Measurements from ENCODE around the gene UGT2A3.

The UGT2A3 gene

GRCh38 chr4:68909385-68909784, 42.2 kb downstream of the UGT2A3 start:
- no peak for DNase-seq

DNA sequence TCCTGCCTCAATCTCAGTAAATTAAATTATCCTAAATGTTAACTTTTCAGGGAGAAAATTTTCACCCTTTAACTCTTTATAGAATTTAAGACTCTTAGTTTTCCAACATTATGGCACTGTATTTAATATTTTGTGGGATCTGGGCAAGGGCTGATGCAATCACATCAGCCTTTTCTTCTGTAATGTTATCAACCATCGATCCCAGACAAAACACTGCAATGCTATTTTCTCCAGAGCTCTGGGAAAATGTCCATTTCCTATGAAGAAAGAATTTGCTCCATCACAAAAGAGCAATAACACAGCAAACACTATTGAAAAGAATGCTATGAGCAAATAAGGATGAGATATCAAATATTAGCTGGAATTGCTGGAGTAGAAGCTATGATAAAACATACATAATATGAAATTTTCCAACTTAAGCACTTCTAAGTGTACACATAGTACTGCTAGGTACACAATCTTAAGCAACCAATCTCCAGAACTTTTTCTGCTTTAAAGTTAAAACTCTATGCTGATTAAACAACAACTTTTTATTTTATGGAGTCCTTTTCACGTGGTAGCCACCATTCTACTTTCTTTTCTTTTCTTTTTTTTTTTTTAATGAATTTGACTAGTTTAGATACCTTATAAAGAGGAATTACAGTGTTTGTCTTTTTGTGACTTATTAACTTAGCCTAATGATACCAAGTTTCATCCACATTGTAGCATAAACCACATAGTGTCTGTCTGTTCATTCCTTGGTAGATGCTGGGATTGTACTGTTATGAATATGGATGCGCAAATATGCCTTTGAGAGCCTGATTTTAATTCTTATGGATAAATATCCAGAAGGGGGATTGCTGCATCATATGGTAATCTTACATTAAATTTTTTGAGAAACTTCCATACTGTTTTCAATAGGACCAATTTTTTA, 43.6 kb downstream of the UGT2A3 start:
- no peak for DNase-seq

DNA sequence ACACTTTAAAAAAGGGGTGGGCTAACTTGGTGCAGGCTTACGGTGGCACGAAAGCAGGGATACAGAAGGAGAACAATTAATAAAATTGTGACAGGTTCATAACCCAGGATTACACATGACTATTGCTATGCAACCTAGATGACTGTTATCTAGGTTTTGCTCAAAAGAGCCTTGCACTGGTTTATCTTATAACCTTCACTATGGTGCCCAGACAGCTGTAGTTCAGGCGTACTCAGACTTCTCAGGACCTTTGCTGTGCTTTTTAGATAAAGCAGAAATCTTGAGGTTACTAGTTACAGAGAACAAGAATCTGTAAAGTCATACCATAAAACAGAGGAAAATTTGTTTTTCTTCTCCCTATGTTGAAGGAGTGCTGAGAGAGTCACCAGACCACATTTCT, 44.4 kb downstream of the UGT2A3 start:
- DNase-seq = no peak

- DNase-seq = no peak
Observed at GRCh38 chr4:68906780-68907137, 44.8 kb downstream of the UGT2A3 start.

DNA sequence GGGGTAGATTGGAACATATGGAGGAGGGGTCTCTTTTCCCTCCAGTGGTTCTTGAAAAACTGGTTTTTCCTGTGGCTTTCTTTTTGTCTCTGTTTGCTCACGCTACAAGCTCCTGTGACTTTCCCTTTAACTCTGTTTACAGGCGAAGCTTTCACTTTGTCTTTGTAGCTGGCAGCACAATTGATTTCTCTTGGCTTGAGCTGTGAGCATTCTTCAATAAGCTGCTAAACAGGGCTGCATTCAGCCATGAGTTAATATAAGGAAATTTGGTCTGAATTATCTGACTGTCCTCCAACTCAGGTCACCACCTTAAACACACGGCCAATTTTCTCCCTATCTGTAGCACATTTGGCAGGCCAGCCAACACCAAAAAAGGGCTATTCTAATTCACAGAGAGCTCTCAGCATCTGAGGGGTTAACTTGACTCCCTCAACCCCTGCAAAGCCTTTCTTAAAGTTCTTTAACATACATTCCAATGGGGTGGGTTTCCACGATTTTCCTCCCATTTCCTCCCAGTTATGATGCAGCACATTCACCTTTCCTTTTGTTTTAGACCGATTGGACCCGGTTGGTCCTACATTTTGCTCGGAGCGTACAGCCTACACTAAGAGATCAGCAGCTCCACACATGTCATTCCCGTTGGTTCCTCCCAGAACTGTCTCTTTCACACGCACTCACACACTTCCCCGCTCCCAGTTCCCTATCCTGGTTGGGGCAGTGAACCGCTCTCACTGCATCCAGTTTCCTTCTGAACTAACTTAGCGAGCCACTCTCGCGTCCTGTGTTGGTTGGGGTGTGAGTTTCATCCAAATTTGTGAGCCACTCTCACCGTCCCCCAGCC, 45.4 kb downstream of the UGT2A3 start:
- DNase-seq = no peak

GRCh38 chr4:68905598-68905938, 46.0 kb downstream of the UGT2A3 start:
- DNase-seq = no peak

- no peak for DNase-seq
Observed at GRCh38 chr4:68904786-68905185, 46.8 kb downstream of the UGT2A3 start.

DNA sequence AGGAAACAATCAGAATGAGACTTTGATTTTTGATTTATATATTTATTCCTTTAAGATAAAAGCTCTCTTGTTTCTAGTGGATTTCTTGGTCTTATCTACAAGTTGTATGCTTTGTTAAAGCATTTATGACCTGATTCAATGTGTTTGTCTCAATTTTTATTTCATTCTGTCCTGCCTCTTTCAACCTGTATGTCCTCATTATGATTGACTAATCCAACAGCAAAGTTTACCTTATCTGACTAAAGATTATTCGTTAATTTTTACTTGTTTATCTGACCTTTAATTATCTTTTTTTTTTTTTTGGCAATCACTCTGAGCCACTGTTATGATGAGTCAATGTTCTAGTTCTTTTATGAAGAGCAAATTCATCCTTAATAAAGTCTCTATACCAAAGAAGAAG, 54.9 kb downstream of the UGT2A3 start:
- DNase-seq = no peak

DNA sequence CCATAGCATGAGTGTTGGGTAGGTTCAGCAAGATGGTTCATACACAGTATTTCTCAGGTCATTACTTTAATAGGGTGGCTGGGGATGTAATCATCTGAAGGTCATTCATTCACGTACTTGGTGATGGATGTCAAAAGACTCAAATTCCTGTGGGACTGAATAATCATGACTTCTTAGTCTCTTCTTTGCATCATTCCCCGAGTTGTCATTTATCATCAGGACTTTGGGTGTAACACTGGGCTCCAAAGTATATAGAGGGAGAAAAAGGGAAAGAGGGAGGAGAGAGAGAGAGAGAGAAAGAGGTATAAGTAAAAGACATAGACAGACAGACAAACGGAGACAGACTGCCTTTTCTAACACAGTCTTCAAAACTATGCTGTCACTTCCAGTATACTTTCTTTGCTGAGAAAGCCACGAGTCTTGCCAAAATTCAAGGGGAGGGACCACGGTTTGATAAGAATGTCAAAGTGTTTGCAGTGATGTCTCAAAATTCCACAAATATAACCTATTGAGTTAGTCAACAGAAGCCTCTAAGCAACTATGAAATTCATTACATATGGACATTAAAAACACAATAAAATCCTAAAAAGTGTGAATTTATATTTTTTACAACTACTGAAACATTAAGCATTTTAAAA, 55.9 kb downstream of the UGT2A3 start:
- no peak for DNase-seq

DNA sequence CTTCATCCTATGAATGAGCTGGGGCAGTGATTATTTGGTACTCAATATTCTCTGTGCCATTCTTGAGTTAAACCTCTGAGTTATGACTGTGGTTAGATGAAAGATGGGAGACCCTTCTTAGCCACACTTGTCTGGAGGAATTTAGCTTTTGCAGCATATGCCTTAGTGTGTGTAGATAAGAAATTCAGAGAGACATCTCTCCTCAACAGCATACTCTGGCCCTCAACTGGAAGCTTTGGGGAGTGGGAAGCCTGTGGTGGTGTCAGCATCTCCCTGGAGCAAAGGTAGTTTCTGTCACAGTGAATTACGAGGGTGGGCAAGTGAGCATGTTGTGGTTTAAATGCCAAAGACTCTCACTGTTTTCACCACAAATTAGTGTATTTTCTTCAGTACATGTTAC, 58.7 kb downstream of the UGT2A3 start:
- no peak for DNase-seq

- DNase-seq = no peak
Observed at GRCh38 chr4:68891678-68892077, 59.9 kb downstream of the UGT2A3 start.

GRCh38 chr4:68885545-68885944, 66.1 kb downstream of the UGT2A3 start:
- no peak for DNase-seq

DNA sequence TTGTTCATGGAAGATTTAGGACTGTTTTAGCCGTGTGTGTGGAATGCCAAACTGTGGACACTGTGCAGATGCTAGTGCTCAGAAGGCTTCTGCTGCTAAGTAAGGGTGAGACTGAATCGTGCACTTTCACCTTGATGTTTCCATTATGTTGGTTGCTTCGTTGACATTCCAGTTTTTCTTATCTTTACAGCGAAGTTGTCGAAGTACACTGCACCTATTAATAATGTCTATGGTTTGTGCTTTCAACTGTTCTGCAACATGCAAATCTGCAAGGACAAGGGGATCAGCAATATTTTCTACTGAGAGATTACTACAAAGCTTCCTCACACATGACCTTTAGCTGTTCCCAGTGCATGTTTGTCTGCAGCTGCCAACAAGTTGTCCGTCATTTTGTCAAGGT, 67.7 kb downstream of the UGT2A3 start:
- DNase-seq = no peak
